Spleen (tissue), 11 donors: ENCODE measurements around the gene SGPP1. TPM values are rescaled to one million over a fixed set of nuclear protein-coding genes. Genes with fewer than 3 reads are reported as not detected.
A peak's percentile ranks its signal among the peaks of the same experiment; 100 is the strongest.
"Not testable (repeated sequence)": the region's sequence is repeated elsewhere in the genome, so short reads cannot be mapped to it uniquely, and the experiment has no call there.

Experiments
- DNase-seq: peaks from one replicate; pipeline ENCODE4 v3.0.0-alpha.2; 2020
- H3K27ac ChIP-seq, 8 donors: fragments of 200-600 bp; sonication (generic) in 7 of 8; 1 replicate in 4 of 8; 2 replicates in 4 of 8; pipeline versions ENCODE4 v1.5.0 to v1.8.0; 2016 to 2021; ENCODE audit warnings: inconsistent platforms in 4 of 8, mild to moderate bottlenecking in 4 of 8, moderate library complexity in 1 of 8
- H3K27me3 ChIP-seq, 7 donors: fragments of 200-600 bp; sonication (generic) in 6 of 7; replicated peaks in 1 of 7; 1 replicate in 4 of 7; 2 replicates in 3 of 7; pipeline versions ENCODE4 v1.5.0 to v1.8.0; 2016 to 2021; ENCODE audit warnings: inconsistent platforms in 3 of 7, mild to moderate bottlenecking in 1 of 7
- H3K36me3 ChIP-seq, 6 donors: fragments of 200-600 bp; sonication (generic) in 5 of 6; 1 replicate in 4 of 6; 2 replicates in 2 of 6; pipeline versions ENCODE4 v1.5.0 to v1.8.0; 2016 to 2021; ENCODE audit warnings: inconsistent platforms in 2 of 6
- H3K4me1 ChIP-seq, 6 donors: fragments of 200-600 bp; sonication (generic) in 5 of 6; 1 replicate in 3 of 6; 2 replicates in 3 of 6; pipeline versions ENCODE4 v1.5.0 to v1.8.0; 2016 to 2021; ENCODE audit warnings: inconsistent platforms in 3 of 6
- H3K4me3 ChIP-seq, 8 donors: fragments of 200-600 bp; sonication (generic) in 7 of 8; 1 replicate in 4 of 8; 2 replicates in 4 of 8; pipeline versions ENCODE4 v1.5.0 to v1.8.0; 2016 to 2021; ENCODE audit warnings: inconsistent platforms in 4 of 8, mild to moderate bottlenecking in 4 of 8, moderate library complexity in 2 of 8
- H3K9me3 ChIP-seq, 8 donors: fragments of 200-600 bp; sonication (generic) in 7 of 8; 1 replicate in 4 of 8; 2 replicates in 4 of 8; pipeline versions ENCODE4 v1.5.0 to v1.8.0; 2016 to 2021; ENCODE audit warnings: inconsistent platforms in 4 of 8
- POLR2A ChIP-seq, 3 donors: fragments of 450-650 bp; IDR thresholded peaks; one replicate each; pipeline ENCODE4 v1.5.1; 2017; ENCODE audit warnings: antibody characterized with exemption in 3 of 3, mild to moderate bottlenecking in 1 of 3
- POLR2AphosphoS5 ChIP-seq, 3 donors: sonication (generic); formaldehyde crosslinking; IDR thresholded peaks; one replicate each; pipeline ENCODE4 v1.5.1; 2017; ENCODE audit warnings: antibody characterized with exemption in 3 of 3
- WGBS, 5 donors: extraction: QIAGEN DNeasy Blood & Tissue Kit in 3 of 5; methylation state at CpG; one replicate each; pipeline versions ENCODE4 v1.1.5 to v1.1.7; 2013 to 2018; 5-methylcytosine and 5-hydroxymethylcytosine counted together
- intact Hi-C: fragments of 100-400 bp; cut with DNase I; formaldehyde crosslinking; loops from one replicate; pipeline ENCODE4 v1.15.0; 2023; ENCODE audit warnings: low total_unique reads
- polyA plus RNA-seq, 3 donors: library from polyadenylated mRNA; stranded (reverse); fragments of 200-250 nt; gene quantifications; one replicate each; pipeline ENCODE4 v1.2.1, GENCODE V29; 2013
- total RNA-seq, 7 donors: library from RNA; depleted of rRNA in 3 of 7; stranded (reverse); fragments of >200 nt in 3 of 7; fragmentation: NEBNext Ultra II Directional in 4 of 7; extraction: Animal tissue kit (Norgen Biotek cat#: 25700) in 4 of 7; gene quantifications; one replicate each; pipeline versions ENCODE4 v1.1.0 to v1.2.1, GENCODE V29; 2016 to 2021
- TF ChIP-seq, protein P1 (sequence below), 11 experiments: fragments of 200-600 bp in 7 of 11; fragments of 450-650 bp in 4 of 11; sonication (generic) in 4 of 11; IDR thresholded peaks in 8 of 11; conservative IDR thresholded peaks in 3 of 11; 1 replicate in 7 of 11; 2 replicates in 4 of 11; pipeline versions ENCODE4 v1.4.0 to v1.8.0; 2016 to 2021; ENCODE audit warnings: antibody characterized with exemption in 11 of 11, inconsistent platforms in 4 of 11, mild to moderate bottlenecking in 1 of 11
- donor health status: healthy with polysubstance abuse.
- donor health status: DM: no; HTN: no; CAD: no; lungs with moderate emphysema.
- donor health status: DM: no; HTN: no; CAD: no.
- donor health status: Bipolar disorder and iron deficiency.
- donor health status: healthy.
- donor health status: DM: no; HTN: no; CAD: no.
- donor health status: DM: yes; HTN: yes; CAD: no.

Gene SGPP1
- total and polyA plus RNA-seq, 10 donors = 18.5 to 36.1 (median 27.4) TPM

DNA sequence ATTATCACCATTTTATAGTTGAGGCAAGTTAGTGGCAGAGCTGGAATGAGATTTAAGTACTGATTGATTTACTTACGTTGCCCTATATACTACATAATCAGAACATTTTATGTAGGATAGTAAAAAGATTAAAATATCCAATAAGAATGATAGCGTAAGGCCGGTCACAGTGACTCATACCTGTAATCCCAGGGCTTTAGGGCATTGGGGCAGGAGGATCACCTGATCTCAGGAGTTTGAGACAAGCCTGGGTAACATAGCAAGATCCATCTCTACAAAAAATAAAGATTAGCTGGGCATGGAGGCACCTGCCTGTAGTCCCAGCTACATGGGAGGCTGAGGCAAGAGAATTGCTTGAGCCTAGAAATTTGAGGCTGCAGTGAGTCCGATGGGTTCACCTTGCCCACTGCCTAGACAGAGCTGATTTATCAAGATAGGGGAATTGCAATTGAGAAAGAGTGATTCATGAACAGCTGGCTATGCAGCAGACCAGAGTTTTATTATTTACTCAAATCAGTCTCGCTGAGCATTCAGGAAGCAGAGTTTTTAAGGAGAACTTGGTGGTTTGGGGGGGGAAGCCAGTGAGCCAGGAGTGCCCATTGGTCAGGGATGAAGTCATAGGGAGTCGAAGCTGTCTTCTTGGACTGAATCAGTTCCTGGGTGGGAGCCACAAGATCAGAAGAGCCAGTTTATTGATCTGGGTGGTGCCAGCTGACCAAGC, 24.7 kb upstream of the SGPP1 start:
- Histone ChIP-seq H3K4me3 (no peak overlapping the region), H3K9me3 (no peaks in the 10 kb centered on the region), H3K36me3 (no peaks in the 10 kb centered on the region), H3K4me1 (peaks cover 0 to 19% (median 7%) of the 10 kb centered on the region in 6 donors), H3K27me3 (no peaks in the 10 kb centered on the region), H3K27ac (peak overlapping the region in 3 of 8 donors; percentile 11 to 53 (median 40))
- no peak for TF ChIP-seq POLR2AphosphoS5 (IDR thresholded peaks at IDR 0.05)
- no peak for TF ChIP-seq POLR2A (IDR thresholded peaks at IDR 0.05)
- TF ChIP-seq, protein P1, sequence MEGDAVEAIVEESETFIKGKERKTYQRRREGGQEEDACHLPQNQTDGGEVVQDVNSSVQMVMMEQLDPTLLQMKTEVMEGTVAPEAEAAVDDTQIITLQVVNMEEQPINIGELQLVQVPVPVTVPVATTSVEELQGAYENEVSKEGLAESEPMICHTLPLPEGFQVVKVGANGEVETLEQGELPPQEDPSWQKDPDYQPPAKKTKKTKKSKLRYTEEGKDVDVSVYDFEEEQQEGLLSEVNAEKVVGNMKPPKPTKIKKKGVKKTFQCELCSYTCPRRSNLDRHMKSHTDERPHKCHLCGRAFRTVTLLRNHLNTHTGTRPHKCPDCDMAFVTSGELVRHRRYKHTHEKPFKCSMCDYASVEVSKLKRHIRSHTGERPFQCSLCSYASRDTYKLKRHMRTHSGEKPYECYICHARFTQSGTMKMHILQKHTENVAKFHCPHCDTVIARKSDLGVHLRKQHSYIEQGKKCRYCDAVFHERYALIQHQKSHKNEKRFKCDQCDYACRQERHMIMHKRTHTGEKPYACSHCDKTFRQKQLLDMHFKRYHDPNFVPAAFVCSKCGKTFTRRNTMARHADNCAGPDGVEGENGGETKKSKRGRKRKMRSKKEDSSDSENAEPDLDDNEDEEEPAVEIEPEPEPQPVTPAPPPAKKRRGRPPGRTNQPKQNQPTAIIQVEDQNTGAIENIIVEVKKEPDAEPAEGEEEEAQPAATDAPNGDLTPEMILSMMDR (IDR thresholded peaks at IDR 0.05 in 8 of 11, conservative IDR thresholded peaks at IDR 0.05 in 3 of 11) = no peak
- WGBS, 5 donors = 58 to 67% (median 59%) methylated on average over 6 of the region's 6 CpGs
- intact Hi-C loops = no loop called here
- DNase-seq = no peak

DNA sequence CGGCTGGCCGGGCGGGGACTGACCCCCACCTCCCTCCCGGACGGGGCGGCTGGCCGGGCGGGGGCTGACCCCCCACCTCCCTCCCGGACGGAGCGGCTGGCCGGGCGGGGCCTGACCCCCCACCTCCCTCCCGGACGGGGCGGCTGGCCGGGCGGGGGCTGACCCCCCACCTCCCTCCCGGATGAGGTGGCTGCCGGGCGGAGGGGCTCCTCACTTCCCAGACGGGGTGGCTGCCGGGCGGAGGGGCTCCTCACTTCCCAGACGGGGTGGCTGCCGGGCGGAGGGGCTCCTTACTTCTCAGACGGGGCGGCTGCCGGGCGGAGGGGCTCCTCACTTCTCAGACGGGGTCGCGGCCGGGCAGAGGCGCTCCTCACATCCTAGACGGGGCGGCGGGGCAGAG, 23.2 kb upstream of the SGPP1 start:
- peaks cover 2 to 34% (median 16%) of the 10 kb centered on the region in 6 donors for H3K4me1 ChIP-seq

DNA sequence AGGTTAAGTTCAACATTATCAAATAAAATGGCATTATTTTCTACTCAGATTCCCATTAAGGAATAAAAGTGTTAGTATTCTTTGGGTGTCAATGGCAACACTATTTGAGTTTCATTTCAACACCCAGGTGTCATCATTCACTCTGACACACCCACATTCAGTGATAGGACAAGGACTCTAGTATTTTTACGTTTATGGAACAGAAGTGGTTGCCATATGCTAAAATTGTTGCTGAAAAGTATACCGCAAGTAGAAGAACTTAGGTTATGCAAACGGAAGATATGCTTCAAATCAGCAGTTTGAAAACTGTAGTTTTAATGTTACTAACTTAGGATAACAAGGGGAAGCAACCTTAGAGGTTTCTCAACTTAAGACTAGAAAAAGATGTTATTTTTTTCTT, 20.0 kb upstream of the SGPP1 start:
- Histone ChIP-seq H3K27ac (peak overlapping the region in 7 of 8 donors; percentile 45 to 74 (median 64)), H3K9me3 (no peaks in the 10 kb centered on the region), H3K4me3 (no peak overlapping the region), H3K4me1 (peaks cover 3 to 46% (median 24%) of the 10 kb centered on the region in 6 donors), H3K27me3 (no peaks in the 10 kb centered on the region), H3K36me3 (no peaks in the 10 kb centered on the region)
- TF ChIP-seq, protein P1 (IDR thresholded peaks at IDR 0.05 in 8 of 11, conservative IDR thresholded peaks at IDR 0.05 in 3 of 11) = no peak
- TF ChIP-seq POLR2AphosphoS5 (IDR thresholded peaks at IDR 0.05) (no peak), POLR2A (IDR thresholded peaks at IDR 0.05) (no peak)
- intact Hi-C loops = no loop called here
- DNase-seq = no peak
- WGBS, 5 donors = 60 to 72% (median 62%) methylated on average over 3 of the region's 3 CpGs

More for the DNA sequence above, 23.2 kb upstream of the SGPP1 start:
- DNase-seq, H3K9me3 ChIP-seq, H3K36me3 ChIP-seq, H3K27ac ChIP-seq, intact Hi-C loops, H3K4me3 ChIP-seq, H3K27me3 ChIP-seq: not testable (repeated sequence)
- 93 to 97% (median 94%) methylated on average over 11 to 39 of the region's 39 CpGs for WGBS, 5 donors

DNA sequence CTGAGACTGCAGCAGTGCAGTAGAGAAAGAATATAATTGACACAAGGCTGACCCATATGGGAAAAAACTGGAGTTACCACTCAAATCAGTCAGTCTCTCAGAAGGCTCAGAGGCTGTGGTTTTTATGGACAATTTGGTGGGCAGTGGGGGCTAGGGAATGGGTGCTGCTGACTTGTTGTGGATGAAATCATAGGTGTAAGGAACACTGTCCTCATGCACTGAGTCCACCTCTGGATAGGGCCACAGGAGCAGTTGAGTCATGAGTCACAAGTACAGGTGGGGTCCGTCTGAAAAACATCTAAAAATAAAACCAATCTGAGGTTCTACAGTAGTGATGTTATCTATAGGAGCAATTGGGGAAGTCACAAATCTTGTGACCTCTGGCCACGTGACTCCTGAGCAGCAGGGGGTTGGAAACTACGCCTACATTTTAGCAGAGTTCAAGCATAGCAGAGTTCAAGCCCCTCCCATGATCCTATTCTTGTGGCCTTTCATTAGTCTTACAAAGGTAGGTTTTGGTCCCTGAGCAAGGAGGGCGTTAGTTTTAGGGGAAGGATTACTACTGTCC, 18.1 kb upstream of the SGPP1 start:
- no peak for TF ChIP-seq POLR2AphosphoS5 (IDR thresholded peaks at IDR 0.05)
- Histone ChIP-seq H3K4me3 (no peak overlapping the region), H3K27ac (peak overlapping the region in 7 of 8 donors; percentile 39 to 74 (median 64)), H3K9me3 (no peaks in the 10 kb centered on the region), H3K36me3 (no peaks in the 10 kb centered on the region), H3K4me1 (peaks cover 3 to 46% (median 24%) of the 10 kb centered on the region in 6 donors), H3K27me3 (no peaks in the 10 kb centered on the region)
- no peak for DNase-seq
- intact Hi-C loops = no loop called here
- 14 to 29% (median 21%) methylated on average over 4 of the region's 4 CpGs for WGBS, 5 donors

DNA sequence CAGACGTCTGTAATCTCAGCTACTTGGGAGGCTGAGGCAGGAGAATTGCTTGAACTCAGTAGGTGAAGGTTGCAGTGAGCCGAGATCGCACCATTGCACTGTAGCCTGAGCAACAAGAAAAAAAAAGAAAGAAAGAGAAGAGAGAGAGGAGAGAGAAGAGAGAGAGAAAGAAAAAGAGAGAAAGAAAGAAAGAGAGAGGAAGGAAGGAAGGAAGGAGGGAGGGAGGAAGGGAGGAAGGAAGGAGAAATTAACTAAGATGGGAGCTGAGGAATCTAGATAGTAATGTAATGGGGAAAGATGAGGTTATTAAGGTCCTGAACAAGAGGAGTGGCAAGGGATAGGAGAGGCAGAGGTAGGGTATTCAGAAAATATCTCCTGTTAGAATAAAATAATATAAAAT, 17.4 kb upstream of the SGPP1 start:
- intact Hi-C loops = no loop called here
- H3K4me3 ChIP-seq = no peak overlapping the region
- no peaks in the 10 kb centered on the region for H3K9me3 ChIP-seq
- H3K27ac ChIP-seq = peak overlapping the region in 5 of 8 donors; percentile 39 to 74 (median 64)
- TF ChIP-seq, protein P1 (IDR thresholded peaks at IDR 0.05 in 8 of 11, conservative IDR thresholded peaks at IDR 0.05 in 3 of 11) = no peak
- no peak for TF ChIP-seq POLR2A (IDR thresholded peaks at IDR 0.05)
- no peak for TF ChIP-seq POLR2AphosphoS5 (IDR thresholded peaks at IDR 0.05)
- 79 to 84% (median 82%) methylated on average over 3 of the region's 3 CpGs for WGBS, 5 donors
- DNase-seq = no peak
- H3K36me3 ChIP-seq = no peaks in the 10 kb centered on the region
- no peaks in the 10 kb centered on the region for H3K27me3 ChIP-seq
- H3K4me1 ChIP-seq = peaks cover 3 to 46% (median 24%) of the 10 kb centered on the region in 6 donors
